ENCODE data around the gene CCDC142. TPM values are rescaled to one million over a fixed set of nuclear protein-coding genes. Genes with fewer than 3 reads are reported as not detected.

CCDC142 gene
- total and polyA plus RNA-seq, 2 of the 8 experiments (the other 6 are each of a cell fraction or from before 2014, with no cell fraction given) = 6.0 to 10.7 TPM

DNA sequence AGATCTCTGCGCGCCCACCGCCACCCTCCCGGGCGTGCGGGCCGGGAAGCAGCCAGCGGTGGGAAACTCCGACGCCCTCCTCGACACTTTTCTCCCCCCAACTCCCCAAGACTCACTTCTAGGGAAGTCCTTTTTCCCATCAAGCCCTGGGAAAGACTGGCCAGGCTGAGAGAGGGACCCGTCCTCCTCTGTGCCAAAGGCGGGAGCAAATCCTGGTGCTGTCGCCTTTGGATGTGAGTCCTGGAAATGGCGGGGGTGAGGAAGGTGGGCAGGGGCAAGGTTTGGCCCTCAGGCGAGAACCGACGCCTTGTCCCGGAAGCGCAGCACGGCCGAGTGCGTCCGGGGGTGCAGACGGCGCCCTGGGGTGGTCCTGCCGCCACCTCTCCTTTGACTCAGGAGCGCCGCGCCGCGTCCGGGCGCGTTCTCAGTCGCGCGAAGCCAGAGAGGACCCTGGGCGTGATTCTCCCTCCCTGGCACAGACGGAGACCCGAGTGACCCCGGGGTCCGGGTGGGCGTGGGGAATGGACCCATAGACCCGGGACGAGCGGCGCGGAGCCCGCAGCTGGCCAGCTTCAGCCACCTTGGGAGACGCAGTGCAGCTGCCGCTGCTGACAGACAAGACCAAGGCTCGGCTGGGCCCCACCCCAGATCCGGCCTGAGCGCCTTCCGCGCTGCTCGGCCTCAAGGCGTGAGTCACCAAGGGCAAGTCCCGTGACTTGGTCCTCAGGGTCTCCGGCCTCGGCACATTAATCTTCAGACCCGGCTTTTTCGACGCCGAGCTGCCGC lies 20.1 kb upstream of the CCDC142 start (continued):
- TF ChIP-seq BRCA1 (IDR thresholded peaks at IDR 0.05; ENCODE audit: low read depth, low read length) (no peak), TAF1 (IDR thresholded peaks at IDR 0.05; ENCODE audit: low read depth, low read length) (no peak), GABPA (IDR thresholded peaks at IDR 0.05; ENCODE audit: borderline replicate concordance, insufficient read depth, low read length) (no peak), NRF1 (IDR thresholded peaks at IDR 0.05; ENCODE audit: low read depth, low read length) (no peak), SUZ12 (IDR thresholded peaks at IDR 0.05; ENCODE audit: low read length) (peak; percentile 90), JUN (IDR thresholded peaks at IDR 0.05; ENCODE audit: low read depth, low read length) (no peak), TBP (IDR thresholded peaks at IDR 0.05; ENCODE audit: low read depth, low read length) (peak; percentile 38; the same call in 1 of the 2 replicates), YY1 (IDR thresholded peaks at IDR 0.05; ENCODE audit: low read depth, low read length) (no peak), TEAD4 (IDR thresholded peaks at IDR 0.05; ENCODE audit: low read depth, low read length) (no peak), RXRA (IDR thresholded peaks at IDR 0.05; ENCODE audit: insufficient read depth, low read depth, low read length) (no peak), SP1 (IDR thresholded peaks at IDR 0.05; ENCODE audit: low read depth, low read length) (no peak), RBBP5 (IDR thresholded peaks at IDR 0.05; ENCODE audit: borderline replicate concordance, low read depth, low read length) (no peak), RFX5 (IDR thresholded peaks at IDR 0.05; ENCODE audit: borderline replicate concordance, low read depth, low read length) (no peak), EGR1 (IDR thresholded peaks at IDR 0.05; ENCODE audit: borderline replicate concordance, low read depth, low read length) (no peak), HDAC2 (IDR thresholded peaks at IDR 0.05; ENCODE audit: borderline replicate concordance in 1 of 2, low read depth in 2 of 2, low read length in 2 of 2) (peak in 1 of 2 experiments; percentile 46; a peak in 1 of 4 replicates), KDM4A (IDR thresholded peaks at IDR 0.05; ENCODE audit: low read depth, low read length, severe bottlenecking) (no peak), GTF2F1 (IDR thresholded peaks at IDR 0.05; ENCODE audit: borderline replicate concordance, low read depth, low read length) (no peak), HDAC6 (IDR thresholded peaks at IDR 0.05; ENCODE audit: low read depth, low read length) (no peak), CBX5 (IDR thresholded peaks at IDR 0.05; ENCODE audit: low read depth, low read length) (no peak), BACH1 (IDR thresholded peaks at IDR 0.05; ENCODE audit: low read length) (no peak), TCF12 (IDR thresholded peaks at IDR 0.05; ENCODE audit: low read depth, low read length) (no peak), PHF8 (conservative IDR thresholded peaks at IDR 0.05; ENCODE audit: low read depth, low read length) (no peak), EZH2 (IDR thresholded peaks at IDR 0.05; ENCODE audit: low read depth, low read length, severe bottlenecking) (peak; percentile 86)
- TF ChIP-seq, protein P1, sequence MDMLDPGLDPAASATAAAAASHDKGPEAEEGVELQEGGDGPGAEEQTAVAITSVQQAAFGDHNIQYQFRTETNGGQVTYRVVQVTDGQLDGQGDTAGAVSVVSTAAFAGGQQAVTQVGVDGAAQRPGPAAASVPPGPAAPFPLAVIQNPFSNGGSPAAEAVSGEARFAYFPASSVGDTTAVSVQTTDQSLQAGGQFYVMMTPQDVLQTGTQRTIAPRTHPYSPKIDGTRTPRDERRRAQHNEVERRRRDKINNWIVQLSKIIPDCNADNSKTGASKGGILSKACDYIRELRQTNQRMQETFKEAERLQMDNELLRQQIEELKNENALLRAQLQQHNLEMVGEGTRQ (IDR thresholded peaks at IDR 0.05; ENCODE audit: low read length) = no peak

Data from H1 (cell line).